Prostate gland (tissue), 2 donors: ENCODE measurements around the gene ASB13.

Experiments used
- CTCF ChIP-seq, 4 experiments: fragments of 200-600 bp in 2 of 4; fragments of 450-650 bp in 2 of 4; sonication (generic) in 2 of 4; IDR thresholded peaks; 1 replicate in 3 of 4; 2 replicates in 1 of 4; pipeline ENCODE4 v1.5.1; 2016 to 2019; ENCODE audit warnings: antibody characterized with exemption in 4 of 4, mild to moderate bottlenecking in 2 of 4, moderate library complexity in 2 of 4
- POLR2A ChIP-seq: fragments of 450-650 bp; IDR thresholded peaks from one replicate; pipeline ENCODE4 v1.6.1; 2016; ENCODE audit warnings: antibody characterized with exemption, mild to moderate bottlenecking
- POLR2AphosphoS5 ChIP-seq: sonication (generic); formaldehyde crosslinking; IDR thresholded peaks from one replicate; pipeline ENCODE4 v1.6.1; 2017; ENCODE audit warnings: antibody characterized with exemption

- TF ChIP-seq POLR2AphosphoS5 (no peak), POLR2A (no peak), CTCF (IDR thresholded peaks at IDR 0.05) (no peak)
Observed at GRCh38 chr10:5661043-5661442, 5.4 kb downstream of the ASB13 start.
